Esophagus squamous epithelium (tissue), 5 donors: Measurements from ENCODE around the gene TECPR2. TPM values are rescaled to one million over a fixed set of nuclear protein-coding genes. Genes with fewer than 3 reads are reported as not detected.

ENCODE experiments used
- DNase-seq: peaks from one replicate; lab custom pipeline; 2025; lab: John Stamatoyannopoulos, UW
- H3K27ac ChIP-seq, 4 donors: fragments of 200-600 bp; sonication (generic); one replicate each; pipeline ENCODE4 v1.5.1; 2016 to 2019; ENCODE audit warnings: mild to moderate bottlenecking in 1 of 4
- H3K27me3 ChIP-seq, 4 donors: fragments of 200-600 bp; sonication (generic); 1 replicate in 3 of 4; 2 replicates in 1 of 4; pipeline versions ENCODE4 v1.5.1 to v1.6.0; 2017 to 2021; ENCODE audit warnings: antibody characterized with exemption in 1 of 4
- H3K36me3 ChIP-seq, 3 donors: fragments of 200-600 bp; sonication (generic); one replicate each; pipeline ENCODE4 v1.5.1; 2016 to 2019
- H3K4me1 ChIP-seq, 3 donors: fragments of 200-600 bp; sonication (generic); one replicate each; pipeline ENCODE4 v1.5.1; 2017 to 2019
- H3K4me3 ChIP-seq, 4 donors: fragments of 200-600 bp; sonication (generic); 1 replicate in 3 of 4; 2 replicates in 1 of 4; pipeline ENCODE4 v1.5.1; 2016 to 2019; ENCODE audit warnings: mild to moderate bottlenecking in 2 of 4, moderate library complexity in 1 of 4
- H3K9me3 ChIP-seq, 3 donors: fragments of 200-600 bp; sonication (generic); one replicate each; pipeline ENCODE4 v1.5.1; 2016 to 2019
- POLR2A ChIP-seq, 4 donors: fragments of 450-650 bp; IDR thresholded peaks; one replicate each; pipeline ENCODE4 v1.6.1; 2017; ENCODE audit warnings: antibody characterized with exemption in 4 of 4, mild to moderate bottlenecking in 4 of 4, moderate library complexity in 3 of 4
- WGBS, 2 donors: methylation state at CpG; one replicate each; pipeline ENCODE4 v1.1.5; 2018; 5-methylcytosine and 5-hydroxymethylcytosine counted together
- intact Hi-C: fragments of 100-400 bp; cut with DNase I; formaldehyde crosslinking; loops from one replicate; pipeline ENCODE4 v1.15.0; 2022
- total RNA-seq, 4 donors: library from RNA; depleted of rRNA; stranded (reverse); fragments of >200 nt; gene quantifications; one replicate each; pipeline ENCODE4 v1.1.0, GENCODE V29; 2016
- TF ChIP-seq, protein P1 (sequence below), 6 experiments: fragments of 450-650 bp in 4 of 6; fragments of 200-600 bp in 2 of 6; sonication (generic) in 2 of 6; IDR thresholded peaks; one replicate each; pipeline ENCODE4 v1.5.1; 2016 to 2019; ENCODE audit warnings: antibody characterized with exemption in 6 of 6, mild to moderate bottlenecking in 4 of 6, moderate library complexity in 4 of 6
- donor health status: DM: yes; HTN: yes; CAD: no.

TECPR2 gene
- total RNA-seq, 4 donors from 2014 or later: 5.4 to 18.1 (median 12.9) TPM

DNA sequence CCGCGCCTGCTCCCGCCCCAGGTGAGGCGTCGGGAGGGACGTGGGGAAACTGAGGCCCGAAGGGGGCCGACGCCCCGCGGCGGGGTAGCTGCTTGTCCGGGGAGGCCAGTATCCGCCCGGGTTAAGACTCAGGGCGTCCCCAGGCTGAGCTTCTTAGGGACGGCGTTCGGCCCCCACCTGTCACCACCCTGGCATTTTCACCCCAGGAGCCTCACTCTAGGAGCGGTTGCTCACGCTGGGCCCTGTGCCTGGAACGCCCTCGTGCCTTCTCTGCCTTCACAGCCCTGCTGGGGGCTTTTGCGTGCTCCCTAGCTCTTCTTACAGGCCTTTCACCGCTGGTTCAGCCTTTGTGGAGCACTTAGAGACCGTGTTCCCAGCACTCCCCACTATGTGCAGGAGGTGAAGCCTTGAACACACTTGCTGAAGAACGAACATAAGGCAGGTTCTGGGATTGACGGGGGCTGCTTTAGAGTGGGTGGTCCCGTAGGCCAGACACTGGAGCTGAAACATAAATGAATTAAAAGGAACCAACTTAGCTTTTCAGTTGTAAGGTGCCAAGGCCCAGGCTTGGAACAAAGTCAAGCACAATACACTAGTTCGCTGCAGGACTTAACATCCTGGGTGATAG is 42.6 kb upstream of the TECPR2 start:
- no peaks in the 10 kb centered on the region for H3K36me3 ChIP-seq
- no peaks in the 10 kb centered on the region for H3K9me3 ChIP-seq
- no peak for DNase-seq
- H3K27me3 ChIP-seq: no peaks in the 10 kb centered on the region
- TF ChIP-seq POLR2A (IDR thresholded peaks at IDR 0.05): no peak
- TF ChIP-seq, protein P1, sequence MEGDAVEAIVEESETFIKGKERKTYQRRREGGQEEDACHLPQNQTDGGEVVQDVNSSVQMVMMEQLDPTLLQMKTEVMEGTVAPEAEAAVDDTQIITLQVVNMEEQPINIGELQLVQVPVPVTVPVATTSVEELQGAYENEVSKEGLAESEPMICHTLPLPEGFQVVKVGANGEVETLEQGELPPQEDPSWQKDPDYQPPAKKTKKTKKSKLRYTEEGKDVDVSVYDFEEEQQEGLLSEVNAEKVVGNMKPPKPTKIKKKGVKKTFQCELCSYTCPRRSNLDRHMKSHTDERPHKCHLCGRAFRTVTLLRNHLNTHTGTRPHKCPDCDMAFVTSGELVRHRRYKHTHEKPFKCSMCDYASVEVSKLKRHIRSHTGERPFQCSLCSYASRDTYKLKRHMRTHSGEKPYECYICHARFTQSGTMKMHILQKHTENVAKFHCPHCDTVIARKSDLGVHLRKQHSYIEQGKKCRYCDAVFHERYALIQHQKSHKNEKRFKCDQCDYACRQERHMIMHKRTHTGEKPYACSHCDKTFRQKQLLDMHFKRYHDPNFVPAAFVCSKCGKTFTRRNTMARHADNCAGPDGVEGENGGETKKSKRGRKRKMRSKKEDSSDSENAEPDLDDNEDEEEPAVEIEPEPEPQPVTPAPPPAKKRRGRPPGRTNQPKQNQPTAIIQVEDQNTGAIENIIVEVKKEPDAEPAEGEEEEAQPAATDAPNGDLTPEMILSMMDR (IDR thresholded peaks at IDR 0.05): no peak
- peaks cover 8 to 62% (median 20%) of the 10 kb centered on the region in 3 donors for H3K4me1 ChIP-seq
- H3K27ac ChIP-seq: peak overlapping the region; percentile 89 to 96 (median 94)
- peak overlapping the region; percentile 62 to 79 (median 72) for H3K4me3 ChIP-seq
- intact Hi-C loops: no loop called here
- 6 to 15% methylated on average over 8 to 13 of the region's 30 CpGs for WGBS, 2 donors

- peaks cover 0 to 5% (median 0%) of the 10 kb centered on the region in 3 donors for H3K36me3 ChIP-seq
- no peaks in the 10 kb centered on the region for H3K9me3 ChIP-seq
- H3K27me3 ChIP-seq: no peaks in the 10 kb centered on the region
- TF ChIP-seq, protein P1 (IDR thresholded peaks at IDR 0.05): no peak
- TF ChIP-seq POLR2A (IDR thresholded peaks at IDR 0.05): no peak
- peaks cover 8 to 60% (median 19%) of the 10 kb centered on the region in 3 donors for H3K4me1 ChIP-seq
- WGBS, 2 donors: 90 to 96% methylated on average over 17 of the region's 17 CpGs
- DNase-seq: no peak
- peak overlapping the region in 3 of 4 donors; percentile 65 to 79 (median 78) for H3K4me3 ChIP-seq
- peak overlapping the region; percentile 89 to 96 (median 94) for H3K27ac ChIP-seq
- intact Hi-C loops: no loop called here
These were observed 41.9 kb upstream of the TECPR2 start for GRCh38 chr14:102320671-102321455.

DNA sequence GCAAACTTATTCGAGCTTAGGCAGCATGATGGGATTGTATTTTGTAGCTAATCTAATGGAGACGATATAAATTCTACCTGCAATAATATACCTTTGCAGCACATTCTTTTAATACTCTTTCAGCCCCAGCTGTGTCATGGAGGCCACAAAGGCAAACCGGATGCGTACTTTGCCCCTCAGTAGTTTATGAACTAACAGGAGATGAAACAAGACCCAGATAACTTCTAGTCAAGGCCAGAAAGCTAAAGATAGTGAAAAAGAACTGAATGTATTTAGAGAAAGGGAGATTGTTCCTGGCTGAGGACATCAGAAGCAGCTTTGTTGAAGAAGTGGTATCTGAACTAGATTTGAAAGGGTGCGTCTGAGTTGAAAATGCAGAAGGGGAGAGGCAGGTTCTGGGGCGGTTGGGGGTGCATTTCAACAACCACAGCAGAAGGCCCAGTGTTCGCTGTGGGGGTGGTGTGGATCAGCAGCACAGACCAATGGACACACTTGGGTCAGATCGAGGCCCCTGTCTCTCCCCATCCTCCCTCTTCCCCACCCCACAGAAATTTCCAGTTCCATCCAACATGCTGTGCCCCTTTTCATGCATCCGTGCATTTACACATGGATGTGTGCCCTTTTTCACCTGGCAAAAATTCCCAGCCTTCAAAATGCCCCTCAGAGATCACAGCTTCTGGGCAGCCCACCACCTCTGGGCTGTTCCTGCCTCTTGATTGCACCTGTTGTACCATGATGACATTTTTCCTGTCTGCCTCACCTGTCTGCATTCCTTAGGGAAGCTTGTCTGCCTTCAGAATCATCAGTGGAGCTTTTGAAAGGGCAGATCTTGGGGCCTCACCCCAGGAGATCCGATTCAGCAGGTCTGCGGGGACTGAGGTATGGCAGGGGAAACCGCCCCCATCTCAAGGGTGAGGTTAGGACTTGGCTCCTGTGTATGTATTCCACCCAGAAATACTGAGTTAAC is 41.0 kb upstream of the TECPR2 start:
- TF ChIP-seq, protein P1 (IDR thresholded peaks at IDR 0.05): no peak
- TF ChIP-seq POLR2A (IDR thresholded peaks at IDR 0.05): no peak
- intact Hi-C loops: no loop called here
- no peak for DNase-seq
- Histone ChIP-seq H3K4me1 (peaks cover 8 to 51% (median 10%) of the 10 kb centered on the region in 3 donors), H3K27me3 (no peaks in the 10 kb centered on the region), H3K9me3 (no peaks in the 10 kb centered on the region), H3K27ac (no peak overlapping the region), H3K4me3 (no peak overlapping the region), H3K36me3 (peaks cover 0 to 14% (median 0%) of the 10 kb centered on the region in 3 donors)
- WGBS, 2 donors: 92 to 95% methylated on average over 10 to 12 of the region's 12 CpGs

DNA sequence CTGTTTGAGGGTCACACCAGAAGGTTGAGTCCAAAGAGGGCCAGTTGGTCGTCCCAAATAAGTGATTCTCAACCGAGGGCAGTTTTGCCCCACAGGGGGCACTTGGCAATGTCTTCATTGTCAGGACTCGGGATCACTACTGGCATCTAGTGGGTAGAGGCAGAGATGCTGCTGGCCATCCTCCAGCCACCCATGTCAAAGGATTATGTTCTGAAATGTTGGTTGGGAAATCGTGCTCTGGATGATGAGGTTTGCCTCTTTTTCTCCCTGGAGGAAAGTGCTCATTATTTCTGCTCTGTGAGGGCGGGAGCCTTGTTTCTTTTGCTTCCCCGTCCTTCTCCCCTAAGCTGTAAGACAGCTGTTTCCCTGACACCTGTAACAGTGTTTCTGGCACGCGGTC is 39.6 kb upstream of the TECPR2 start:
- no peak for TF ChIP-seq POLR2A (IDR thresholded peaks at IDR 0.05)
- TF ChIP-seq, protein P1 (IDR thresholded peaks at IDR 0.05): peak in 5 of 6 experiments; percentile 13 to 61 (median 37)

More for the DNA sequence above, 39.6 kb upstream of the TECPR2 start:
- no peak for DNase-seq
- intact Hi-C loops: no loop called here
- H3K4me1 ChIP-seq: peaks cover 5 to 39% (median 8%) of the 10 kb centered on the region in 3 donors
- H3K9me3 ChIP-seq: no peaks in the 10 kb centered on the region
- H3K36me3 ChIP-seq: peaks cover 0 to 17% (median 0%) of the 10 kb centered on the region in 3 donors
- WGBS, 2 donors: 33% methylated on average over 7 to 8 of the region's 8 CpGs
- no peak overlapping the region for H3K4me3 ChIP-seq
- H3K27me3 ChIP-seq: no peaks in the 10 kb centered on the region
- H3K27ac ChIP-seq: peak overlapping the region in 3 of 4 donors; percentile 61 to 67 (median 67)
